ENCODE results near the gene PRRG4.

PRRG4 gene

GRCh38 chr11:32826113-32826512 is 3.6 kb upstream of the PRRG4 start:
- no peak for TF ChIP-seq CTCF (IDR thresholded peaks at IDR 0.05)
- H3K4me1 Mint-ChIP-seq: peaks cover 6% of the 10 kb centered on the region

GRCh38 chr11:32827276-32827675 is 2.5 kb upstream of the PRRG4 start:
- no peak for DNase-seq
- H3K4me1 Mint-ChIP-seq: peaks cover 6% of the 10 kb centered on the region
- no peak for TF ChIP-seq CTCF (IDR thresholded peaks at IDR 0.05)
- no peak overlapping the region for H3K4me3 Mint-ChIP-seq
- peaks cover 6% of the 10 kb centered on the region for H3K9me3 Mint-ChIP-seq
- H3K36me3 Mint-ChIP-seq (ENCODE audit: low read depth): no peaks in the 10 kb centered on the region
- peaks cover 63% of the 10 kb centered on the region for H3K27me3 Mint-ChIP-seq (ENCODE audit: low read depth, poor library complexity)
- H3K27ac Mint-ChIP-seq: no peak overlapping the region

More at GRCh38 chr11:32826113-32826512, 3.6 kb upstream of the PRRG4 start:
- peaks cover 57% of the 10 kb centered on the region for H3K27me3 Mint-ChIP-seq (ENCODE audit: low read depth, poor library complexity)
- H3K4me3 Mint-ChIP-seq: no peak overlapping the region
- no peak for DNase-seq
- no peaks in the 10 kb centered on the region for H3K36me3 Mint-ChIP-seq (ENCODE audit: low read depth)
- H3K27ac Mint-ChIP-seq: no peak overlapping the region
- peaks cover 6% of the 10 kb centered on the region for H3K9me3 Mint-ChIP-seq

GRCh38 chr11:32829157-32829679 is 509 bp upstream of the PRRG4 start:
- no peak for DNase-seq
- no peak for TF ChIP-seq CTCF (IDR thresholded peaks at IDR 0.05)
- H3K27ac Mint-ChIP-seq: no peak overlapping the region
- no peaks in the 10 kb centered on the region for H3K9me3 Mint-ChIP-seq
- peak overlapping the region; percentile 82 for H3K4me3 Mint-ChIP-seq
- H3K4me1 Mint-ChIP-seq: peaks cover 6% of the 10 kb centered on the region
- H3K36me3 Mint-ChIP-seq (ENCODE audit: low read depth): no peaks in the 10 kb centered on the region
- peaks cover 76% of the 10 kb centered on the region for H3K27me3 Mint-ChIP-seq (ENCODE audit: low read depth, poor library complexity)

GRCh38 chr11:32830413-32830738 is 649 bp downstream of the PRRG4 start:
- no peak overlapping the region for H3K27ac Mint-ChIP-seq
- H3K27me3 Mint-ChIP-seq (ENCODE audit: low read depth, poor library complexity): peaks cover 74% of the 10 kb centered on the region
- no peak for TF ChIP-seq CTCF (IDR thresholded peaks at IDR 0.05)
- H3K4me3 Mint-ChIP-seq: peak overlapping the region; percentile 57
- no peaks in the 10 kb centered on the region for H3K9me3 Mint-ChIP-seq
- no peaks in the 10 kb centered on the region for H3K36me3 Mint-ChIP-seq (ENCODE audit: low read depth)
- peaks cover 6% of the 10 kb centered on the region for H3K4me1 Mint-ChIP-seq
- no peak for DNase-seq

GRCh38 chr11:32830796-32831195 is 1.1 kb downstream of the PRRG4 start:
- Mint-ChIP-seq H3K4me1 (peaks cover 6% of the 10 kb centered on the region), H3K36me3 (ENCODE audit: low read depth) (no peaks in the 10 kb centered on the region), H3K27ac (no peak overlapping the region), H3K27me3 (ENCODE audit: low read depth, poor library complexity) (peaks cover 74% of the 10 kb centered on the region), H3K9me3 (no peaks in the 10 kb centered on the region), H3K4me3 (peak overlapping the region; percentile 57)
- DNase-seq: no peak
- TF ChIP-seq CTCF (IDR thresholded peaks at IDR 0.05): no peak

- no peak overlapping the region for H3K4me3 Mint-ChIP-seq
- DNase-seq: no peak
- peaks cover 74% of the 10 kb centered on the region for H3K27me3 Mint-ChIP-seq (ENCODE audit: low read depth, poor library complexity)
- H3K4me1 Mint-ChIP-seq: peaks cover 6% of the 10 kb centered on the region
- no peak for TF ChIP-seq CTCF (IDR thresholded peaks at IDR 0.05)
- H3K36me3 Mint-ChIP-seq (ENCODE audit: low read depth): no peaks in the 10 kb centered on the region
- no peak overlapping the region for H3K27ac Mint-ChIP-seq
- H3K9me3 Mint-ChIP-seq: no peaks in the 10 kb centered on the region
Observed at GRCh38 chr11:32831221-32831620, 1.5 kb downstream of the PRRG4 start.
